Hypothalamus (tissue), 51 donors: Measurements from ENCODE around the gene GNB3.
"Not testable (repeated sequence)": the region's sequence is repeated elsewhere in the genome, so short reads cannot be mapped to it uniquely, and the experiment has no call there.

ENCODE experiments used
- DNase-seq, 51 donors: peaks; one replicate each; lab custom pipeline; 2025; lab: John Stamatoyannopoulos, UW

Gene GNB3

DNA sequence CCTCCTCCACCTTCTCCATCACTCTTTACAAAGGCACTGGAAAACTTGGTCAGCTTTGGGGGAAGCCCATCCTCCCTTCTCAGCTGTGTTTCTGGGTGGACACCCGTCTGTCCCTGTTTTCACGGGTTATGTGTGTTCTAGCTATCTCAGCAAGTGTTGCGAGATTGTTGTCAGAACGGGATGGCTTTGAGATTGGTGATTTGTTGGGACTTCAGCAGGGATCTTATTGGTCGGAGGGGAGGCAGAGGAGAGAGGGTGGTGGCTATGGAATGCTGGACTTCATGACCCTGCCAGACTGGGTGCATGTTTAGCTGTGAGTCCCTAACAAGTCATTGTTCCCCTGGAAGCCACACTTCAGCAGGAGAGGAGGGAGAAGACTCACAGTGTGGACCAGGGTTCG, 13.3 kb downstream of the GNB3 start:
- DNase-seq: no peak

DNA sequence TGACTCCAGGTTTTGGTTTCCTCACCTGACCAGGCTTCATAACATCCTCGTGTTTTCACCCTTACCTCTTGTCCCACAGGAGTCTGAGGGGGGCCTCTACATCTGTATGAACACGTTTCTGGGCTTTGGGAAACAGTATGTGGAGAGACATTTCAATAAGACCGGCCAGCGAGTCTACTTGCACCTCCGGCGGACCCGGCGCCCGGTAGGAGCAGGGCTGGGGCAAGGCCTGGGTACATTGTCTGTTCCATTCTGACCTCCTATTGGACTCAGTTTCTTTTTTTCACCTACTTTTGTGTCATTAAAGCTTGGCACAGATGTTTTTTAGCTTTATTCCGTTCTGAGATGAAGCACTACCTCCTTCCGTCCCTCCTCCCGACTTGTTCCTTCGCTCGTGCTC, 14.6 kb downstream of the GNB3 start:
- no peak for DNase-seq

- DNase-seq: no peak
Observed at GRCh38 chr12:6858799-6859198, 18.1 kb downstream of the GNB3 start.

GRCh38 chr12:6860116-6860515, 19.4 kb downstream of the GNB3 start:
- no peak for DNase-seq

DNA sequence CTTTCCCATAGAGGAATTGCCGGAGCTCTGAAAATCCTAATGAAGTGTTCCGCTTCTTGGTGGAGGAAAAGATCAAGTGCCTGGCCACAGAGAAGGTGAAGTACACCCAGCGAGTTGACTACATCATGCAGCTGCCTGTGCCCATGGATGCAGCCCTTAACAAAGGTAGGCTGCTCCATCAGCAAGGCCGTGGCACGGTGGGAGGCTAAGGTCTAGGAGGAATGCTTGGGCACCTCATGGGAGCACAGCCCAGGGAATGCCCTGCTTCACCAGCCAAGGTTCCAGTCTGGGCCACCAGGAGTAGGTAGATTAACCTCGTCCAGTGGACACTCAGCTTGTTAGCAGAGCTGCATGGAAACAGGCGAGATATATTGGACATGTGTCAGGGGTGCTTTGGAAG, 20.2 kb downstream of the GNB3 start:
- DNase-seq: no peak

GRCh38 chr12:6861391-6861790, 20.7 kb downstream of the GNB3 start:
- DNase-seq: no peak

DNA sequence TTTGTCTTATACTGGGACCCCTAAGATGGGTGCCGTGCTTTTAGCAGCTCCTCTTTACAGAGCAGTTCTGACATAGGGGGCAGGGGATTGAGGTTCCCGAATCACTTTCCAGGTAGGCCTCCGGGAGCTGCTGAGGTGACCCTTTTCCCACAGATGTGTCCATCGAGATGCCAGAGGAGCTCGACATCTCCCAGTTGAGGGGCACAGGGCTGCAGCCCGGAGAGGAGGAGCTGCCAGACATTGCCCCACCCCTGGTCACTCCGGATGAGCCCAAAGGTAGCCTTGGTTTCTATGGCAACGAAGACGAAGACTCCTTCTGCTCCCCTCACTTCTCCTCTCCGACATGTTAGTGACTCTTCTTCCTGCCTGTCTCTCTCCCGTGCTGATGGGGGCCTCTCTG, 22.3 kb downstream of the GNB3 start:
- no peak for DNase-seq

GRCh38 chr12:6863586-6864321, 23.0 kb downstream of the GNB3 start:
- DNase-seq: no peak

GRCh38 chr12:6865307-6865706, 24.6 kb downstream of the GNB3 start:
- DNase-seq: not testable (repeated sequence)

GRCh38 chr12:6866163-6866919, 25.6 kb downstream of the GNB3 start:
- DNase-seq: no peak

- peak in 18 of 51 donors; percentile 32 to 78 (median 50) for DNase-seq
Observed at GRCh38 chr12:6866920-6867412, 26.2 kb downstream of the GNB3 start.

- peak in 50 of 51 donors; percentile 3 to 92 (median 79) for DNase-seq
Observed at GRCh38 chr12:6867413-6868210, 26.9 kb downstream of the GNB3 start, which contains the start of gene TPI1. TPI1 (plus strand) TSS chr12:6867531; CDS start chr12:6867567, 36 bp downstream.

- DNase-seq: peak in 2 of 51 donors; percentile 44 to 76
Observed at GRCh38 chr12:6868211-6869048, 27.7 kb downstream of the GNB3 start.

- DNase-seq: peak in 47 of 51 donors; percentile 2 to 83 (median 55)
Observed at GRCh38 chr12:6869049-6870021, 28.6 kb downstream of the GNB3 start.

GRCh38 chr12:6870304-6870703, 29.6 kb downstream of the GNB3 start:
- not testable (repeated sequence) for DNase-seq

DNA sequence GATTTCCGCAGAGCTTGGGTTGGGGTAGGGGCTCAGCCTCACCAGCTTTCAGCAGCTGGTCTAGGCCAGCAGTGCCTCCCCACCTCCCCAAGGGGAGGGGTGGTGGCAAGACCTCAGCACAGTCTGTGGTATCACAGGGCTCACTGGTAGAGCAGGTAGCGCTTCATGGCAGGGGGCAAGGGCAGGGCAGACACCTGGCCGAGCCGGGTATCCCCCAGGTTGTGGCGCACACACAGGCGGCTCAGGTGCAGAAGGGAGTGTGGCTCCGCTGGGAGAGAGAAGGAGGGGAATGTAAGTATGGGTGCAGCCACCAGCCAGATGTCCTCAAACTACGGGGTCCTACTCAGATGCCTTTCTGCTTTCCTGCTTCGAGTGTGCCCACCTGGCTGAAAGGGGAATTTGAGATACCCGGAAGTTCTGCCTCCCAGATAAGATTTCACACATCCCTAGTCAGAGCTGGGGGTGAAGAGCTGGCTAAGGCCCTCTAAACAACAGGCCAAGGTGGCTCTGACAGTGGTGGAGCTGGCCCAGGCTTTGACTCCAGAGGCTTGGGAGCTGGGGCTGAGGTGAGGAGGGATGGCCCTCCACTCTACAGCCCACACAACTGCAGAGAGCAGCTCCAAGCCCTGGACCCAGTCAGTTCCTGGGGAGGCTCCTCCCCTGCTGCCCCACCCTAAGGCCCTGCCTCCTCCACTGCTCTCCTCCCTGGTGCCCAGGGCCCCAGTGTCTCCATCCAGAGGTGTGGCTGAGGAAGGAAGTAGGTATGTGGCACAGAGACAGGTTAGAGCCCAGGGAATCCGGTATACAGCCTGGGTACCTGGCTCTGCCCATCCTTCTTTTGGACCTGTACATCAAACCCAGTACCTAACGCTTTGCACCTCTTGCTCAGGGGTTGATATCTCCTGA, 30.6 kb downstream of the GNB3 start:
- DNase-seq: no peak
